ENCODE measurements around the gene XYLT1. TPM values are rescaled to one million over a fixed set of nuclear protein-coding genes. Genes with fewer than 3 reads are reported as not detected.

Gene XYLT1
- total RNA-seq, 1 donor from 2014 or later: 27.3 TPM

GRCh38 chr16:17313793-17314547 lies 156.8 kb downstream of the XYLT1 start:
- Histone ChIP-seq H3K27ac (peak overlapping the region; percentile 86), H3K9me3 (no peaks in the 10 kb centered on the region), H3K27me3 (no peaks in the 10 kb centered on the region), H3K4me3 (no peak overlapping the region), H3K4me1 (peaks cover 45% of the 10 kb centered on the region), H3K36me3 (no peaks in the 10 kb centered on the region)
- no peak for DNase-seq (ENCODE audit: extremely low spot score in 2 of 2)
- intact Hi-C loops (cut with DNase I): loop anchor here (10.0 kb wide), 1 partner anchor 89 kb away; no protein-coding TSS in a partner anchor
- no peak for TF ChIP-seq CTCF (IDR thresholded peaks at IDR 0.05)
- TF ChIP-seq POLR2AphosphoS5 (IDR thresholded peaks at IDR 0.05; ENCODE audit: insufficient read depth in 1 of 2, low read depth in 1 of 2): no peak
- TF ChIP-seq POLR2A (IDR thresholded peaks at IDR 0.05): no peak

- Histone ChIP-seq H3K4me3 (no peak overlapping the region), H3K9me3 (no peaks in the 10 kb centered on the region), H3K27me3 (no peaks in the 10 kb centered on the region), H3K36me3 (no peaks in the 10 kb centered on the region), H3K27ac (peak overlapping the region; percentile 86), H3K4me1 (peaks cover 37% of the 10 kb centered on the region)
- peak in 1 of 2 donors; percentile 93 for DNase-seq (ENCODE audit: extremely low spot score in 2 of 2)
- intact Hi-C loops (cut with DNase I): loop anchor here (10.0 kb wide), 1 partner anchor 88 kb away; no protein-coding TSS in a partner anchor
- no peak for TF ChIP-seq POLR2A (IDR thresholded peaks at IDR 0.05)
- peak; percentile 84 to 88 for TF ChIP-seq POLR2AphosphoS5 (IDR thresholded peaks at IDR 0.05; ENCODE audit: insufficient read depth in 1 of 2, low read depth in 1 of 2)
Observed at GRCh38 chr16:17313085-17313611, 157.6 kb downstream of the XYLT1 start.

- DNase-seq (ENCODE audit: extremely low spot score in 2 of 2): no peak
- no peak for TF ChIP-seq POLR2AphosphoS5 (IDR thresholded peaks at IDR 0.05; ENCODE audit: insufficient read depth in 1 of 2, low read depth in 1 of 2)
- TF ChIP-seq CTCF (IDR thresholded peaks at IDR 0.05): no peak
- no peak for TF ChIP-seq POLR2A (IDR thresholded peaks at IDR 0.05)
- peaks cover 44% of the 10 kb centered on the region for H3K4me1 ChIP-seq
- H3K27me3 ChIP-seq: no peaks in the 10 kb centered on the region
- H3K9me3 ChIP-seq: no peaks in the 10 kb centered on the region
- H3K27ac ChIP-seq: peak overlapping the region; percentile 86
- intact Hi-C loops (cut with DNase I): loop anchor here (10.0 kb wide), 1 partner anchor 87 kb away; no protein-coding TSS in a partner anchor
- no peaks in the 10 kb centered on the region for H3K36me3 ChIP-seq
- H3K4me3 ChIP-seq: no peak overlapping the region
Observed at GRCh38 chr16:17312094-17312710, 158.6 kb downstream of the XYLT1 start.

- TF ChIP-seq CTCF (IDR thresholded peaks at IDR 0.05) (no peak), POLR2A (IDR thresholded peaks at IDR 0.05) (no peak), POLR2AphosphoS5 (IDR thresholded peaks at IDR 0.05; ENCODE audit: insufficient read depth in 1 of 2, low read depth in 1 of 2) (no peak)
- H3K9me3 ChIP-seq: no peaks in the 10 kb centered on the region
- H3K4me3 ChIP-seq: no peak overlapping the region
- intact Hi-C loops (cut with DNase I): loop anchor here (10.0 kb wide), 1 partner anchor 87 kb away; no protein-coding TSS in a partner anchor
- H3K4me1 ChIP-seq: peaks cover 49% of the 10 kb centered on the region
- H3K36me3 ChIP-seq: no peaks in the 10 kb centered on the region
- no peak for DNase-seq (ENCODE audit: extremely low spot score in 2 of 2)
- H3K27ac ChIP-seq: peak overlapping the region; percentile 86
- H3K27me3 ChIP-seq: no peaks in the 10 kb centered on the region
Observed at GRCh38 chr16:17311333-17312093, 159.2 kb downstream of the XYLT1 start.

GRCh38 chr16:17309510-17309909 lies 161.2 kb downstream of the XYLT1 start:
- TF ChIP-seq CTCF (IDR thresholded peaks at IDR 0.05) (no peak), POLR2AphosphoS5 (IDR thresholded peaks at IDR 0.05; ENCODE audit: insufficient read depth in 1 of 2, low read depth in 1 of 2) (no peak), POLR2A (IDR thresholded peaks at IDR 0.05) (no peak)
- intact Hi-C loops (cut with DNase I): no loop called here
- no peaks in the 10 kb centered on the region for H3K9me3 ChIP-seq
- no peaks in the 10 kb centered on the region for H3K36me3 ChIP-seq
- DNase-seq (ENCODE audit: extremely low spot score in 2 of 2): no peak
- no peaks in the 10 kb centered on the region for H3K27me3 ChIP-seq
- H3K27ac ChIP-seq: no peak overlapping the region
- H3K4me1 ChIP-seq: peaks cover 69% of the 10 kb centered on the region
- H3K4me3 ChIP-seq: no peak overlapping the region

Measured in vagina (tissue), 2 donors.